Activated CD8-positive, alpha-beta T cell treated with anti-CD3 and anti-CD28 coated beads for 36 hours (primary cell): ENCODE measurements around the gene ADAM23. TPM values are rescaled to one million over a fixed set of nuclear protein-coding genes. Genes with fewer than 3 reads are reported as not detected.
A peak's percentile ranks its signal among the peaks of the same experiment; 100 is the strongest.

Experiments used
- ATAC-seq: fragments of 200-7000 bp; cut with Tn5 transposase; one replicate; pipeline ENCODE4 v1.10.0; 2021; ENCODE audit warnings: mild to moderate bottlenecking, moderate library complexity
- CTCF ChIA-PET: fragments of 350-600 bp; sonication (Branson Sonifier 250); formaldehyde crosslinking; loops from one replicate; lab custom pipeline; 2021; ENCODE audit warnings: antibody characterized with exemption; lab: Charles Lee
- POLR2A ChIA-PET: fragments of 350-600 bp; sonication (Branson Sonifier 250); formaldehyde crosslinking; loops from one replicate; lab custom pipeline; 2021; ENCODE audit warnings: antibody characterized with exemption; lab: Charles Lee
- DNase-seq: peaks from one replicate; pipeline ENCODE4 v3.0.0-alpha.2; 2020
- H3K27ac Mint-ChIP-seq: one replicate; pipeline ENCODE4 v1.8.0; 2021; ENCODE audit warnings: mild to moderate bottlenecking, mixed read lengths
- H3K27me3 Mint-ChIP-seq: one replicate; pipeline ENCODE4 v1.8.0; 2021; ENCODE audit warnings: mixed read lengths
- H3K36me3 Mint-ChIP-seq: one replicate; pipeline ENCODE4 v1.8.0; 2021; ENCODE audit warnings: low read depth, mixed read lengths
- H3K4me1 Mint-ChIP-seq: one replicate; pipeline ENCODE4 v1.8.0; 2021; ENCODE audit warnings: low read depth, mixed read lengths
- H3K4me3 Mint-ChIP-seq: one replicate; pipeline ENCODE4 v1.8.0; 2021; ENCODE audit warnings: mild to moderate bottlenecking, moderate library complexity, mixed read lengths
- H3K9me3 Mint-ChIP-seq: one replicate; pipeline ENCODE4 v1.8.0; 2021; ENCODE audit warnings: mixed read lengths
- CTCF ChIP-seq: fragments of 200-600 bp; IDR thresholded peaks from one replicate; pipeline ENCODE4 v1.8.0; 2022; ENCODE audit warnings: antibody characterized with exemption, mild to moderate bottlenecking
- intact Hi-C: fragments of 100-400 bp; cut with micrococcal nuclease; formaldehyde crosslinking; loops from one replicate; pipeline ENCODE4 v1.10.0; 2022
- total RNA-seq, 2 experiments: library from RNA; stranded (reverse); gene quantifications; one replicate each; pipeline ENCODE4 v1.2.3, GENCODE V29; 2021

Gene ADAM23
- total RNA-seq, 2 experiments from 2014 or later: 0.07 to 0.54 TPM

DNA sequence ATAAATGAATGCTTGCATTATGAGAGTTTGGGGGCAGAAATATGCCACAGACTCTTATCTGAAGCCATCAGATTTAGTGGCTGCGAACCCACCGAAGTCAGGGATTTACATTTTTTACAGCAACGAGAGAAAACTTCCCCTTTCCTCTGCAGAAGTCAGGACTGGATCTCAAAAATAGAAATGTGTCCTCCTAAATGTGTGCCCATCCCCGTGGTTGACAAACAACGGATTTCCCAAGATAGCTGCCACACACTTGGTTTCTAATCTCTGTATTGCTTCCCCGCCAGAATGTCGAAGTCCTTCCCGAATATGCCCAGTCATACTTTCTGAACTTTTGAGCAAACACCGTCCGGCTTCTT, 879 bp upstream of the ADAM23 start:
- no peaks in the 10 kb centered on the region for H3K9me3 Mint-ChIP-seq
- no peaks in the 10 kb centered on the region for H3K36me3 Mint-ChIP-seq
- H3K4me3 Mint-ChIP-seq: peak overlapping the region; percentile 64
- ATAC-seq (no peak), DNase-seq (no peak)
- intact Hi-C loops: no loop called here
- TF ChIP-seq CTCF: no peak
- POLR2A ChIA-PET: no interaction called here
- H3K27ac Mint-ChIP-seq: no peak overlapping the region
- CTCF ChIA-PET: no interaction called here
- peaks cover 12% of the 10 kb centered on the region for H3K4me1 Mint-ChIP-seq
- H3K27me3 Mint-ChIP-seq: peaks cover 58% of the 10 kb centered on the region

GRCh38 chr2:206443735-206444527, 599 bp downstream of the ADAM23 start:
- intact Hi-C loops: no loop called here
- H3K27me3 Mint-ChIP-seq: peaks cover 63% of the 10 kb centered on the region
- ATAC-seq (peak; percentile 80), DNase-seq (peak; percentile 20)
- H3K9me3 Mint-ChIP-seq: no peaks in the 10 kb centered on the region
- ChIA-PET POLR2A (no interaction called here), CTCF (no interaction called here)
- H3K36me3 Mint-ChIP-seq: no peaks in the 10 kb centered on the region
- H3K4me3 Mint-ChIP-seq: peak overlapping the region; percentile 68
- H3K4me1 Mint-ChIP-seq: peaks cover 12% of the 10 kb centered on the region
- no peak overlapping the region for H3K27ac Mint-ChIP-seq
- TF ChIP-seq CTCF: no peak

DNA sequence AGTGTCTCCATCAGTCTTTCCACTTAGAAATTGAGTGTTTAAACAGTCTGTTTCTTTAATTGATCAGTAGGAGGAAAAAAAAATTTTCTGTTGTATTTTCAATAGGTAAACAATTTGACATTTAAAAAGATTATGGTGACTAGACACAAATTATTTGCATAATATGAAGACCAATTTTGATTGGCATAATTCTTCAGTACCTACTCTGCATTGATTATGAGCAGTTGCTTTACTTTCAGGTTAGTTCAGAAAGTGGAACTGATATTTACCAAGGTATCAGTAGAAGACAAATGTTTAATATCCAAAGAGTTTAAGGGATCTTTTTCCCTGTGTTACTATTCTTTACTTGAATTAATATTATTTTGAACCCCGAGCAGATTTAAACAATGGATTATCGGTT, 2.6 kb downstream of the ADAM23 start:
- H3K27me3 Mint-ChIP-seq: peaks cover 58% of the 10 kb centered on the region
- no peaks in the 10 kb centered on the region for H3K36me3 Mint-ChIP-seq
- H3K4me1 Mint-ChIP-seq: peaks cover 12% of the 10 kb centered on the region
- no peak overlapping the region for H3K27ac Mint-ChIP-seq
- H3K4me3 Mint-ChIP-seq: no peak overlapping the region
- POLR2A ChIA-PET: no interaction called here
- no peak for DNase-seq
- ATAC-seq: no peak
- no peaks in the 10 kb centered on the region for H3K9me3 Mint-ChIP-seq
- intact Hi-C loops: no loop called here
- CTCF ChIA-PET: no interaction called here
- TF ChIP-seq CTCF: no peak

- H3K27ac Mint-ChIP-seq: no peak overlapping the region
- no peaks in the 10 kb centered on the region for H3K36me3 Mint-ChIP-seq
- no peak for ATAC-seq
- POLR2A ChIA-PET: no interaction called here
- no peak overlapping the region for H3K4me3 Mint-ChIP-seq
- intact Hi-C loops: no loop called here
- H3K4me1 Mint-ChIP-seq: no peaks in the 10 kb centered on the region
- TF ChIP-seq CTCF: no peak
- H3K9me3 Mint-ChIP-seq: no peaks in the 10 kb centered on the region
- no peak for DNase-seq
- CTCF ChIA-PET: interaction anchor here (1.6 kb wide), 1 partner anchor 288 kb away, joined by 3 read pairs; no protein-coding TSS in a partner anchor
- H3K27me3 Mint-ChIP-seq: peaks cover 28% of the 10 kb centered on the region
Measured at GRCh38 chr2:206452242-206452641, 8.9 kb downstream of the ADAM23 start.

GRCh38 chr2:206452750-206453149, 9.4 kb downstream of the ADAM23 start:
- TF ChIP-seq CTCF: no peak
- ChIA-PET CTCF (interaction anchor here (1.6 kb wide), 1 partner anchor 288 kb away, joined by 3 read pairs; no protein-coding TSS in a partner anchor), POLR2A (no interaction called here)
- Mint-ChIP-seq H3K9me3 (no peaks in the 10 kb centered on the region), H3K4me1 (no peaks in the 10 kb centered on the region), H3K4me3 (no peak overlapping the region), H3K27ac (no peak overlapping the region), H3K27me3 (peaks cover 23% of the 10 kb centered on the region), H3K36me3 (no peaks in the 10 kb centered on the region)
- intact Hi-C loops: no loop called here
- no peak for DNase-seq
- ATAC-seq: no peak
